ENCODE data around the gene GAPDHS. TPM values are rescaled to one million over a fixed set of nuclear protein-coding genes. Genes with fewer than 3 reads are reported as not detected.

GAPDHS gene
- total RNA-seq, 1 donor from 2014 or later = not detected

GRCh38 chr19:35502751-35503150 lies 30.5 kb upstream of the GAPDHS start:
- Mint-ChIP-seq H3K4me1 (no peaks in the 10 kb centered on the region), H3K27ac (no peak overlapping the region), H3K4me3 (no peak overlapping the region), H3K27me3 (peaks cover 35% of the 10 kb centered on the region), H3K9me3 (no peaks in the 10 kb centered on the region), H3K36me3 (ENCODE audit: low read depth) (no peaks in the 10 kb centered on the region)
- POLR2A ChIA-PET = interaction anchor here (0.6 kb wide), 1 partner anchor 71 kb away, joined by 17 read pairs; no protein-coding TSS in a partner anchor
- no peak for DNase-seq
- CTCF ChIA-PET = no interaction called here
- TF ChIP-seq, protein P1, sequence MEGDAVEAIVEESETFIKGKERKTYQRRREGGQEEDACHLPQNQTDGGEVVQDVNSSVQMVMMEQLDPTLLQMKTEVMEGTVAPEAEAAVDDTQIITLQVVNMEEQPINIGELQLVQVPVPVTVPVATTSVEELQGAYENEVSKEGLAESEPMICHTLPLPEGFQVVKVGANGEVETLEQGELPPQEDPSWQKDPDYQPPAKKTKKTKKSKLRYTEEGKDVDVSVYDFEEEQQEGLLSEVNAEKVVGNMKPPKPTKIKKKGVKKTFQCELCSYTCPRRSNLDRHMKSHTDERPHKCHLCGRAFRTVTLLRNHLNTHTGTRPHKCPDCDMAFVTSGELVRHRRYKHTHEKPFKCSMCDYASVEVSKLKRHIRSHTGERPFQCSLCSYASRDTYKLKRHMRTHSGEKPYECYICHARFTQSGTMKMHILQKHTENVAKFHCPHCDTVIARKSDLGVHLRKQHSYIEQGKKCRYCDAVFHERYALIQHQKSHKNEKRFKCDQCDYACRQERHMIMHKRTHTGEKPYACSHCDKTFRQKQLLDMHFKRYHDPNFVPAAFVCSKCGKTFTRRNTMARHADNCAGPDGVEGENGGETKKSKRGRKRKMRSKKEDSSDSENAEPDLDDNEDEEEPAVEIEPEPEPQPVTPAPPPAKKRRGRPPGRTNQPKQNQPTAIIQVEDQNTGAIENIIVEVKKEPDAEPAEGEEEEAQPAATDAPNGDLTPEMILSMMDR (IDR thresholded peaks at IDR 0.05) = no peak
- ATAC-seq (ENCODE audit: low read depth) = no peak
- intact Hi-C loops (cut with micrococcal nuclease) = no loop called here

DNA sequence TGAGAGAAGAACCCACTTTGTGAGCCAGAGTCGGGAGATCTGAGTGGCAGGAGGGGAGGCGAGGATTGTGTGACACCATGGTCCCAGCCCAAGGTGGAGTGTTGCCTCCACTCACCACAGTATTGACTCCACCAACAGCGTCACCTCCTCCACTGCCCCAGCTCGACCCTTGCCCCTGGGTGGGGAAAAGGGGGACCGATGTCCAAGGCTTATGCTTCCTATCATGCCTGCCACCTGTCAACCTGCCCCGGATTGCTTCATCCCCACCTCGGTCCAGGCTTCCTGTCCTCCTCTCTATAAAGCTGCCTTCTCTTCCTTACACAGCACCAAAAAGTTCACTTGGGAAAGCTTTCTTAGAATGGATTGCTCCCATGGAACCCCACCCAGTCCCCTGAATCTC lies 27.2 kb upstream of the GAPDHS start:
- H3K27me3 Mint-ChIP-seq = peaks cover 45% of the 10 kb centered on the region
- no peaks in the 10 kb centered on the region for H3K36me3 Mint-ChIP-seq (ENCODE audit: low read depth)
- H3K27ac Mint-ChIP-seq = no peak overlapping the region
- DNase-seq (no peak), ATAC-seq (ENCODE audit: low read depth) (no peak)
- no peaks in the 10 kb centered on the region for H3K9me3 Mint-ChIP-seq
- TF ChIP-seq, protein P1 (IDR thresholded peaks at IDR 0.05) = no peak
- ChIA-PET CTCF (interaction anchor here (1.0 kb wide), 1 partner anchor 11 kb away, joined by 3 read pairs; no protein-coding TSS in a partner anchor), POLR2A (no interaction called here)
- intact Hi-C loops (cut with micrococcal nuclease) = no loop called here
- H3K4me1 Mint-ChIP-seq = peaks cover 17% of the 10 kb centered on the region
- H3K4me3 Mint-ChIP-seq = no peak overlapping the region

- ChIA-PET POLR2A (no interaction called here), CTCF (interaction anchor here (0.9 kb wide), 1 partner anchor 13 kb away, joined by 3 read pairs; no protein-coding TSS in a partner anchor)
- ATAC-seq (ENCODE audit: low read depth) = no peak
- DNase-seq = no peak
- TF ChIP-seq, protein P1 (IDR thresholded peaks at IDR 0.05) = no peak
- no peaks in the 10 kb centered on the region for H3K9me3 Mint-ChIP-seq
- H3K27ac Mint-ChIP-seq = no peak overlapping the region
- no peak overlapping the region for H3K4me3 Mint-ChIP-seq
- peaks cover 17% of the 10 kb centered on the region for H3K4me1 Mint-ChIP-seq
- peaks cover 49% of the 10 kb centered on the region for H3K27me3 Mint-ChIP-seq
- intact Hi-C loops (cut with micrococcal nuclease) = no loop called here
- no peaks in the 10 kb centered on the region for H3K36me3 Mint-ChIP-seq (ENCODE audit: low read depth)
Observed at GRCh38 chr19:35507561-35507960, 25.7 kb upstream of the GAPDHS start.

DNA sequence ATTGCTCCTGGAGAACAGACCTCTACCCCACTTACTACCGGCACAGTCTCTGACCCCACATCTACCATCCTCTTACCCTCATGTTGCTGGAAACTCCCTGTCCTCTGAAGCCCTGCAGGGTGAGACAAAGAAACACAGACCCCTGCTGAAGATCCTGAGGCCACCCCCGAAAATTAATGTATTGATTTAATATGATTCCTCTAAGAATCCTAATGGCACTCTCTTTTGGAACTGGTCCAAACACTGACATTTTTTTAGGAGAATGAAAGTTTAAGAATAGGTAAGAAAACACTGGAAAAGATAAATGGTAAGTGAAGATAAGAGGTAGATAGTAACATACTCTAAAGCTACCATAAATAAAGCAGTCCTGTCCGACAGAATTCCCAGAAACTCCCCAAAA lies 25.1 kb upstream of the GAPDHS start:
- Mint-ChIP-seq H3K36me3 (ENCODE audit: low read depth) (no peaks in the 10 kb centered on the region), H3K9me3 (no peaks in the 10 kb centered on the region), H3K4me1 (peaks cover 17% of the 10 kb centered on the region), H3K27me3 (peaks cover 50% of the 10 kb centered on the region), H3K4me3 (no peak overlapping the region), H3K27ac (no peak overlapping the region)
- CTCF ChIA-PET = interaction anchor here (0.9 kb wide), 1 partner anchor 13 kb away, joined by 3 read pairs; no protein-coding TSS in a partner anchor
- ATAC-seq (ENCODE audit: low read depth) = no peak
- DNase-seq = no peak
- POLR2A ChIA-PET = no interaction called here
- TF ChIP-seq, protein P1 (IDR thresholded peaks at IDR 0.05) = no peak
- intact Hi-C loops (cut with micrococcal nuclease) = no loop called here

DNA sequence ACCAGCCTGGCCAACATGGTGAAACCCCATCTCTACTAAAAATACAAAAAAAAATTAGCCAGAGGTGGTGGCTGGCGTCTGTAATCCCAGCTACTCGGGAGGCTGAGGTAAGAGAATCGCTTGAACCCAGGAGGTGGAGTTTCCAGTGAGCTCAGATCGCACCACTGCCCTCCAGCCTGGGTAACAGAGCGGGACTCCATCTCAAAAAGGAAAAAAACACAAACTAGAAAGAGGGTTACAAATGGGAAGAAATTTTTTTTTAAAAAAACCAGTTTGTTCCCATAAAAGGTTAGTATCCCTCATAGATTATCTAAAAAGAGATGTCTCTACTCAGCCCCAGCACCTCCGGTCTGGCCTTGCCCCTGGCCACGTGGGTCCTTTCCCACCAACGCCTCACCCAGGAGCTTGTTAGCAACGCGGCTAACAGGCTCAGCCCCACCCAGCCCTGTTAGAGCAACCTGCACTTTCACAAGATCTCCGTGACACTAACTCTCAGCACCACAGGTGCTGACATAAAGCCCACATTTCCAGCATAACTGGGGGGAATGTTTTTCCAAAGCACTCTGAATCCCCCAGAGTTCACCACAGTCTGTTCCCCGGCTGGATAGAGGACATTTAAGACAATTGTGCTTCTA lies 24.1 kb upstream of the GAPDHS start:
- CTCF ChIA-PET = interaction anchor here (1.5 to 2.0 kb wide), 4 partner anchors 11 to 83 kb away, joined by 4 to 22 read pairs (median 8); no protein-coding TSS in a partner anchor
- POLR2A ChIA-PET = interaction anchor here (0.6 kb wide), 1 partner anchor 1068 kb away, joined by 3 read pairs; no protein-coding TSS in a partner anchor
- Mint-ChIP-seq H3K4me1 (peaks cover 17% of the 10 kb centered on the region), H3K36me3 (ENCODE audit: low read depth) (no peaks in the 10 kb centered on the region), H3K4me3 (peak overlapping the region; percentile 73), H3K27me3 (peaks cover 50% of the 10 kb centered on the region), H3K9me3 (no peaks in the 10 kb centered on the region), H3K27ac (no peak overlapping the region)
- ATAC-seq (ENCODE audit: low read depth) (peak; percentile 53), DNase-seq (no peak)
- intact Hi-C loops (cut with micrococcal nuclease) = no loop called here
- TF ChIP-seq, protein P1 (IDR thresholded peaks at IDR 0.05) = no peak

Measured in activated B cell treated with CpG ODN at 0.5 μM for 24 hours (primary cell).